DMS53 treated with DMSO at 0.1 percent for 48 hours (cell line): ENCODE data around the gene P4HA1.

Source experiments
- DNase-seq: peaks from one replicate; lab custom pipeline; 2025; ENCODE audit not compliant: unreplicated experiment; lab: John Stamatoyannopoulos, UW

Gene P4HA1

GRCh38 chr10:72981028-72981881, 115.4 kb downstream of the P4HA1 start:
- DNase-seq: no peak

- no peak for DNase-seq
Observed at GRCh38 chr10:72980348-72980747, 116.3 kb downstream of the P4HA1 start.

GRCh38 chr10:72979709-72980108, 117.0 kb downstream of the P4HA1 start:
- DNase-seq: no peak

- no peak for DNase-seq
Observed at GRCh38 chr10:72976886-72977285, 119.8 kb downstream of the P4HA1 start.
